ENCODE measurements around the gene FBXO3.

DNA sequence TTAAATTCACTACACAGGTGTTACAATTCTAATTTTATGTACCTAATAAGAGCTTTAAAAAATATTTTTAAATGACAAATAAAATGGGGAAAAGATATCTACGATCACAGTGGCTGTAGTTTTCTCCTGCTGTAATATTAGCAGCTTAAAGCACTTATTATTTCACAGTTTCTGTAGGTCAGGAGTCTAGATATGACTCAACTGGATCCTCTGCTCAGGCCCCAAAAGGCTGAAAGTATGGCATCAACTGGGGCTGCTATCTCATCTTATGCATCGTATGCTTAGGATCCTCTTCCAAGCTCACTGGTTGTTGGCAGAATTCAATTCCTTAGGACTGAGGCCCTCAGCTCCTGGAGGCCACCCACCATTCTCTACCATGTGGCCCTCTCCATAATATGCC lies 12.8 kb downstream of the FBXO3 start:
- TF ChIP-seq, protein P1, sequence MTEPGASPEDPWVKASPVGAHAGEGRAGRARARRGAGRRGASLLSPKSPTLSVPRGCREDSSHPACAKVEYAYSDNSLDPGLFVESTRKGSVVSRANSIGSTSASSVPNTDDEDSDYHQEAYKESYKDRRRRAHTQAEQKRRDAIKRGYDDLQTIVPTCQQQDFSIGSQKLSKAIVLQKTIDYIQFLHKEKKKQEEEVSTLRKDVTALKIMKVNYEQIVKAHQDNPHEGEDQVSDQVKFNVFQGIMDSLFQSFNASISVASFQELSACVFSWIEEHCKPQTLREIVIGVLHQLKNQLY (CRISPR knock-in tag; conservative IDR thresholded peaks at IDR 0.05), result no peak
- no peak for TF ChIP-seq ETS2 (tag; IDR thresholded peaks at IDR 0.05; ENCODE audit: borderline replicate concordance, poor library complexity, severe bottlenecking)
- TF ChIP-seq, protein P2, sequence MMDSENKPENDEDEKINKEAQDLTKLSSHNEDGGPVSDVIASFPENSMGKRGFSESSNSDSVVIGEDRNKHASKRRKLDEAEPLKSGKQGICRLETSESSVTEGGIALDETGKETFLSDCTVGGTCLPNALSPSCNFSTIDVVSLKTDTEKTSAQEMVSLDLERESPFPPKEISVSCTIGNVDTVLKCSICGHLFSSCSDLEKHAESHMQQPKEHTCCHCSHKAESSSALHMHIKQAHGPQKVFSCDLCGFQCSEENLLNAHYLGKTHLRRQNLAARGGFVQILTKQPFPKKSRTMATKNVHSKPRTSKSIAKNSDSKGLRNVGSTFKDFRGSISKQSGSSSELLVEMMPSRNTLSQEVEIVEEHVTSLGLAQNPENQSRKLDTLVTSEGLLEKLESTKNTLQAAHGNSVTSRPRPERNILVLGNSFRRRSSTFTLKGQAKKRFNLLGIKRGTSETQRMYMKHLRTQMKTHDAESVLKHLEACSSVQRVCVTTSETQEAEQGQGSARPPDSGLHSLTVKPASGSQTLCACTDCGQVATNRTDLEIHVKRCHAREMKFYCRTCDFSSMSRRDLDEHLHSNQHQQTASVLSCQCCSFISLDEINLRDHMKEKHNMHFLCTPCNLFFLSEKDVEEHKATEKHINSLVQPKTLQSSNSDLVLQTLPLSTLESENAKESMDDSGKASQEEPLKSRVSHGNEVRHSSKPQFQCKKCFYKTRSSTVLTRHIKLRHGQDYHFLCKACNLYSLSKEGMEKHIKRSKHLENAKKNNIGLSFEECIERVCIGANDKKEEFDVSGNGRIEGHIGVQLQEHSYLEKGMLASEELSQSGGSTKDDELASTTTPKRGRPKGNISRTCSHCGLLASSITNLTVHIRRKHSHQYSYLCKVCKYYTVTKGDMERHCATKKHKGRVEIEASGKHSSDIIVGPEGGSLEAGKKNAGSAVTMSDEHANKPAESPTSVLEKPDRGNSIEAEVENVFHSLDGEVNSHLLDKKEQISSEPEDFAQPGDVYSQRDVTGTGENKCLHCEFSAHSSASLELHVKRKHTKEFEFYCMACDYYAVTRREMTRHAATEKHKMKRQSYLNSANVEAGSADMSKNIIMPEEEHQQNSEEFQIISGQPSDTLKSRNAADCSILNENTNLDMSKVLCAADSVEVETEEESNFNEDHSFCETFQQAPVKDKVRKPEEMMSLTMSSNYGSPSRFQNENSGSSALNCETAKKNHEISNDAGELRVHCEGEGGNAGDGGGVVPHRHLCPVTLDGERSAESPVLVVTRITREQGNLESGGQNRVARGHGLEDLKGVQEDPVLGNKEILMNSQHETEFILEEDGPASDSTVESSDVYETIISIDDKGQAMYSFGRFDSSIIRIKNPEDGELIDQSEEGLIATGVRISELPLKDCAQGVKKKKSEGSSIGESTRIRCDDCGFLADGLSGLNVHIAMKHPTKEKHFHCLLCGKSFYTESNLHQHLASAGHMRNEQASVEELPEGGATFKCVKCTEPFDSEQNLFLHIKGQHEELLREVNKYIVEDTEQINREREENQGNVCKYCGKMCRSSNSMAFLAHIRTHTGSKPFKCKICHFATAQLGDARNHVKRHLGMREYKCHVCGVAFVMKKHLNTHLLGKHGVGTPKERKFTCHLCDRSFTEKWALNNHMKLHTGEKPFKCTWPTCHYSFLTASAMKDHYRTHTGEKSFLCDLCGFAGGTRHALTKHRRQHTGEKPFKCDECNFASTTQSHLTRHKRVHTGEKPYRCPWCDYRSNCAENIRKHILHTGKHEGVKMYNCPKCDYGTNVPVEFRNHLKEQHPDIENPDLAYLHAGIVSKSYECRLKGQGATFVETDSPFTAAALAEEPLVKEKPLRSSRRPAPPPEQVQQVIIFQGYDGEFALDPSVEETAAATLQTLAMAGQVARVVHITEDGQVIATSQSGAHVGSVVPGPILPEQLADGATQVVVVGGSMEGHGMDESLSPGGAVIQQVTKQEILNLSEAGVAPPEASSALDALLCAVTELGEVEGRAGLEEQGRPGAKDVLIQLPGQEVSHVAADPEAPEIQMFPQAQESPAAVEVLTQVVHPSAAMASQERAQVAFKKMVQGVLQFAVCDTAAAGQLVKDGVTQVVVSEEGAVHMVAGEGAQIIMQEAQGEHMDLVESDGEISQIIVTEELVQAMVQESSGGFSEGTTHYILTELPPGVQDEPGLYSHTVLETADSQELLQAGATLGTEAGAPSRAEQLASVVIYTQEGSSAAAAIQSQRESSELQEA (IDR thresholded peaks at IDR 0.05; ENCODE audit: low read depth), result no peak
- TF ChIP-seq, protein P3, sequence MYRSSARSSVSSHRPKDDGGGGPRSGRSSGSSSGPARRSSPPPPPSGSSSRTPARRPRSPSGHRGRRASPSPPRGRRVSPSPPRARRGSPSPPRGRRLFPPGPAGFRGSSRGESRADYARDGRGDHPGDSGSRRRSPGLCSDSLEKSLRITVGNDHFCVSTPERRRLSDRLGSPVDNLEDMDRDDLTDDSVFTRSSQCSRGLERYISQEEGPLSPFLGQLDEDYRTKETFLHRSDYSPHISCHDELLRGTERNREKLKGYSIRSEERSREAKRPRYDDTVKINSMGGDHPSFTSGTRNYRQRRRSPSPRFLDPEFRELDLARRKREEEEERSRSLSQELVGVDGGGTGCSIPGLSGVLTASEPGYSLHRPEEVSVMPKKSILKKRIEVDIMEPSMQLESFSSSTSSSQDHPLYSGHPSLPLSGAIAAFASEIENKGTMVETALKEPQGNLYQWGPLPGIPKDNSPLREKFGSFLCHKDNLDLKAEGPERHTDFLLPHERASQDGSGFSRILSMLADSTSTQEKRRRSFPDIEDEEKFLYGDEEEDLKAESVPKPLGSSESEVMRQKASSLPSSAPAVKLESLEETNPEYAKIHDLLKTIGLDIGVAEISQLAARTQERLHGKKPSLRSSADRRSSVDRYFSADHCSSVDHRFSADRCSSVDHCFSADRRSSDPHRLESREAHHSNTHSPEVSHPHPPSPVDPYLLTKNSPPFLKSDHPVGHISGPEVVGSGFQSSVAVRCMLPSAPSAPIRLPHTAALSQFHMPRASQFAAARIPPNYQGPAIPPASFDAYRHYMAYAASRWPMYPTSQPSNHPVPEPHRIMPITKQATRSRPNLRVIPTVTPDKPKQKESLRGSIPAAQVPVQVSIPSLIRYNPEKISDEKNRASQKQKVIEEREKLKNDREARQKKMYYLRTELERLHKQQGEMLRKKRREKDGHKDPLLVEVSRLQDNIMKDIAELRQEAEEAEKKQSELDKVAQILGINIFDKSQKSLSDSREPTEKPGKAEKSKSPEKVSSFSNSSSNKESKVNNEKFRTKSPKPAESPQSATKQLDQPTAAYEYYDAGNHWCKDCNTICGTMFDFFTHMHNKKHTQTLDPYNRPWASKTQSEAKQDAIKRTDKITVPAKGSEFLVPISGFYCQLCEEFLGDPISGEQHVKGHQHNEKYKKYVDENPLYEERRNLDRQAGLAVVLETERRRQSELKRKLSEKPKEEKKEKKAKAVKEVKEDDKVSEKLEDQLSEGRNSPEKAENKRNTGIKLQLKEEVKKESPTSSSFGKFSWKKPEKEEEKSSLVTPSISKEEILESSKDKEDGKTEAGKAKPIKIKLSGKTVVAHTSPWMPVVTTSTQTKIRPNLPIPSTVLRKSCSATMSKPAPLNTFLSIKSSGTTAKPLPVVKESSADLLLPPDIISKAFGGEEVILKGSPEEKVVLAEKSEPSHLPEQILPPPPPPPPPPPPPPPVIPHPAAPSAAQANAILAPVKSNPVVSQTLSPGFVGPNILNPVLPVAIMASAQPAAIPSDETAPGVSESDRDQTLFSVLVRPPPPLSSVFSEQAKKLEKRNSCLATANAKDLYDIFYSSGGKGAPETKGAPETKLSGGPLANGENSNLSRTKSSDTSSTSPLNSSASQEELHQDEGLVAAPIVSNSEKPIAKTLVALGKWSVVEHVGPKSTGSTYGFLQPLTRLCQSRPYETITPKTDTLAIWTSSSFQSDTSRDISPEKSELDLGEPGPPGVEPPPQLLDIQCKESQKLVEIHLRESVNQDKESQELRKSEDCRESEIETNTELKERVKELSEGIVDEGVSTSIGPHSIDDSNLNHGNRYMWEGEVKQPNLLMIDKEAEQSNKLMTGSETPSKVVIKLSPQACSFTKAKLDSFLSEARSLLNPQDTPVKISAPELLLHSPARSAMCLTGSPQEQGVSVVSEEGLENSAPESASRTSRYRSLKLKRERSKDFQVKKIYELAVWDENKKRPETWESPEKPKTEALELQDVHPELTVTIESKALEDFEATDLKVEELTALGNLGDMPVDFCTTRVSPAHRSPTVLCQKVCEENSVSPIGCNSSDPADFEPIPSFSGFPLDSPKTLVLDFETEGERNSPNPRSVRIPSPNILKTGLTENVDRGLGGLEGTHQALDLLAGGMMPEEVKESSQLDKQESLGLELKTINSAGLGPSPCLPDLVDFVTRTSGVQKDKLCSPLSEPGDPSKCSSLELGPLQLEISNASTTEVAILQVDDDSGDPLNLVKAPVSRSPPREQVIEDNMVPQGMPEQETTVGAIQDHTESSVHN (IDR thresholded peaks at IDR 0.05; ENCODE audit: borderline replicate concordance in 1 of 2, low read depth in 1 of 2), result no peak
- TF ChIP-seq EZH2 (IDR thresholded peaks at IDR 0.05; ENCODE audit: borderline replicate concordance, low read depth, low read length), result no peak
- no peak for TF ChIP-seq NELFE (IDR thresholded peaks at IDR 0.05; ENCODE audit: insufficient read depth, insufficient read length)
- TF ChIP-seq, protein P4, sequence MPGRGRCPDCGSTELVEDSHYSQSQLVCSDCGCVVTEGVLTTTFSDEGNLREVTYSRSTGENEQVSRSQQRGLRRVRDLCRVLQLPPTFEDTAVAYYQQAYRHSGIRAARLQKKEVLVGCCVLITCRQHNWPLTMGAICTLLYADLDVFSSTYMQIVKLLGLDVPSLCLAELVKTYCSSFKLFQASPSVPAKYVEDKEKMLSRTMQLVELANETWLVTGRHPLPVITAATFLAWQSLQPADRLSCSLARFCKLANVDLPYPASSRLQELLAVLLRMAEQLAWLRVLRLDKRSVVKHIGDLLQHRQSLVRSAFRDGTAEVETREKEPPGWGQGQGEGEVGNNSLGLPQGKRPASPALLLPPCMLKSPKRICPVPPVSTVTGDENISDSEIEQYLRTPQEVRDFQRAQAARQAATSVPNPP (IDR thresholded peaks at IDR 0.05; ENCODE audit: borderline replicate concordance, insufficient read depth, insufficient read length), result no peak
- no peak for TF ChIP-seq ZNF274 (IDR thresholded peaks at IDR 0.05; ENCODE audit: borderline replicate concordance, low read depth, low read length)
- TF ChIP-seq NFRKB (IDR thresholded peaks at IDR 0.05; ENCODE audit: low read depth), result no peak
- no peak for TF ChIP-seq NFIC (IDR thresholded peaks at IDR 0.05)
- TF ChIP-seq, protein P5, sequence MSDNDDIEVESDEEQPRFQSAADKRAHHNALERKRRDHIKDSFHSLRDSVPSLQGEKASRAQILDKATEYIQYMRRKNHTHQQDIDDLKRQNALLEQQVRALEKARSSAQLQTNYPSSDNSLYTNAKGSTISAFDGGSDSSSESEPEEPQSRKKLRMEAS (CRISPR knock-in tag; IDR thresholded peaks at IDR 0.05), result no peak
- no peak for TF ChIP-seq MEF2A (IDR thresholded peaks at IDR 0.05; ENCODE audit: control insufficient read depth, low read depth, low read length)
- TF ChIP-seq POLR2A (conservative IDR thresholded peaks at IDR 0.05), result no peak
